NK-92 (cell line): ENCODE measurements around the gene ACAA1.
"Not testable (repeated sequence)": the region's sequence is repeated elsewhere in the genome, so short reads cannot be mapped to it uniquely, and the experiment has no call there.

ENCODE experiments used
- DNase-seq: peaks from one replicate; lab custom pipeline; 2025; ENCODE audit not compliant: unreplicated experiment; lab: John Stamatoyannopoulos, UW

Gene ACAA1, protein sequence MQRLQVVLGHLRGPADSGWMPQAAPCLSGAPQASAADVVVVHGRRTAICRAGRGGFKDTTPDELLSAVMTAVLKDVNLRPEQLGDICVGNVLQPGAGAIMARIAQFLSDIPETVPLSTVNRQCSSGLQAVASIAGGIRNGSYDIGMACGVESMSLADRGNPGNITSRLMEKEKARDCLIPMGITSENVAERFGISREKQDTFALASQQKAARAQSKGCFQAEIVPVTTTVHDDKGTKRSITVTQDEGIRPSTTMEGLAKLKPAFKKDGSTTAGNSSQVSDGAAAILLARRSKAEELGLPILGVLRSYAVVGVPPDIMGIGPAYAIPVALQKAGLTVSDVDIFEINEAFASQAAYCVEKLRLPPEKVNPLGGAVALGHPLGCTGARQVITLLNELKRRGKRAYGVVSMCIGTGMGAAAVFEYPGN

DNA sequence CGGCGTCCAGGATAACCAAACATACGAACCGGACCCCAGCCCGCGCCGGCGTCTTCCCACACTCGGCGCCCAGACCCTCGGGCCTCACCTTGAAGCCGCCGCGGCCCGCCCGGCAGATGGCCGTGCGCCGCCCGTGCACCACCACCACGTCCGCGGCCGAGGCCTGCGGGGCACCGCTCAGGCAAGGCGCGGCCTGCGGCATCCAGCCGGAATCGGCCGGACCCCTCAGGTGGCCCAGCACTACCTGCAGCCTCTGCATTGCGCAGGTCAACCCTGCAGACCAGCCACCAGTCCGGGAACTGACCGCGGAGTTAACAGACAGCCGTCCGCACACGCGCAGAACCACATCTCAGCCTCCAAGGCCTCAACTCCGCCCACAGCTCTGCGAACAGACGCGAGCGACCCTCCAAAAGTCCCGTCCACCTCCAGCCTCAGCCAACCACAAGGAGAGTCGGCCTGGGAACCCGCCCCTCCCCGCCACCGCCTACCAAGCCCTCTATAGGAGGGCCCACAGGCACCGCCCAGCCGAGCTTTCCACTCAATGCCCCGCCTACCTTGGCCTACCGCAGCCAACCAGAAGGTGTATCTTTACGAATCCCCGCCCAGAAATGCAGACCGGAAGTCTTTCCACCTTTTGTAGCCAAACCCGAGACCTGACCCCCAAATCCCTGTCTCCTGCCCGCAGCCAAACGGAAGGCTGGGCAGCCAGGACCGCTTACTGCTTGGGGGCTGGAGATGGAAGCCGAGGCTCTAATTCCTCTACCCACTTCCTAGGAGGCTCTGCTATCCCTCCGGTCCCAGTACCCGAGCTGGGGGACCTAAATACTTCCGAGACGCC lies at the start of gene ACAA1:
TSS of gene ACAA1 (minus strand) at position 351 of the 838 bp plus-strand sequence. CDS start at position 259, 92 bp downstream.
- DNase-seq, result peak; percentile 93

DNA sequence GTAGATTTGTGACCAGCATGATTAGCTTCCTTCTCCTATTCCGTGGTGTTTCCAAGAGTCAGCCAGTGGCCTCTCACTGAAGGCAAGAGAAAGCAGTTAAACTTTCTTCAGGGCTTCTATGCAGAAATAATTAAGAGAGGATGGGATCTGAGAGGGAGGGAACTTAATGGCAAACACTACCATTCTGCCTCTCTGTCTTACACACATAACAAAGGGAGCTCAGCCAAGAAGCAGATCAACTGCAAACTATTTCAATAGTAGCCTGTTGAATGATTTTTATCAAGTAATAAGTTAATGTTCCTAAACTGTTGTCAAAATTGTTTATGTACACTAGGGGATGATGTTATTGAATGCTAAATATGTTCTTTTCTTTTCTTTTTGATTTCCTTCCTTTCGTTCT lies 40.3 kb upstream of the ACAA1 start:
- DNase-seq, result no peak

DNA sequence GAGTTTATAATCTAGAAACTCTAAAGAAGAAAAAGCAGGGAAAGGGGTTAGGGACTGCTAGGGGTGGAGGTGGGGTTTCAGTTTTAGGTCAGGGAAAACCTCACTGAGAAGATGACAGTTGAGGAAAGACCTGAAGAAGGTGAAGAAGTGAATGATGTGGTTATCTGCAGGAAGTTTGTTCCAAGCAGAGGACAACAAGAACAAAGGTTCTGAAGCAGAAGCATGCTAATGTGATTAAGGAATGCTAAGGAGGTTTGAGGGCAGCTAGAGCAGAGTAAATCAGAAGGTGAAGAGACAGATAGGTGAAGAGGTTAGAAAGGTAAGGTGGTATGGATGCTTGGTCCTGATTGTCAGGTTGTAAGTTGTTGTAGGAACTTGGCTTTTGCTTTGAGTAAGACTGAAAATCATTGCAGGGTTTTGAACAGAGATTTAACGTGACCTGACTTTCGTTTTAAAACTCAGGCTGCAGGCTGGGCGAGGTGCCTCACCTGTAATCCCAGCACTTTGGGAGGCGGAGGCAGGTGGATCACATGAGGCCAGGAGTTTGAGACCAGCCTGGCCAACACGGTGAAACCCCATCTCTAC lies 37.0 kb upstream of the ACAA1 start:
- no peak for DNase-seq

DNA sequence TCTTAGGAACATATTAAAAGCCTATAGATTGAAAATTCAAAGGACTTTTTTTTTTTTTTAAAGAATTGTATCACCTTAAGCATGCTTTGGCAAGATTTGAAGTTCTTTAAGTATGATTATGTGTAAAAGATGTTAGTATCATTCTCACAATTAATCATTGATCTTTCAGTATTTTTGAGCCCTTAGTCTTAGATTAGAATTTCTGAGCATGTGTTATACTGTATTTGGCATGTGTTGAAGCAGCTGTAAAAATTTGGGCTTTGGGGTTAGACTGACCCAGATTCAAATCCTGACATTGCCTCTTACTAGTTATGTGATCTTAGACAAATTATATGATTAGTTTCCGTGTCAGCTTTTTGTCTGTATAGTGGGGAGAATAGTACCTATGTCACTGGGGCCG lies 34.7 kb upstream of the ACAA1 start:
- DNase-seq, result no peak

DNA sequence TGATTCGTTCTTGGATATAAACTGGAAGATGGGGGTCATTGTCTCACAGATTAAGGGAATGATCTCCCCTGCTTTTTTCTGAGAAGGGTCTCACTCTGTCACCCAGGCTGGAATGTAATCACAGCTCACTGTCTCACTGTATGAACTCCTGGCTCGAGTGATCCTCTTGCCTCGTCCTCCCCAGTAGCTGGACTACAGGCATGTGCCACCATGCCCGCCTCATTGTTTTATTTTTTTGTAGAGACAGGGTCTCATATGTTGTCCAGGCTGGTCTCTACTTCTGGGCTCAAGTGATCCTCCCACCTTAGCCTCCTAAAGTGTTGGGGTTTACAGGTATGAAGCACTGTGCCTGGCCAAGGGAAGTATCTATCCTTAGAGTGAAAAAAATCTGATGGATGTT lies 33.8 kb upstream of the ACAA1 start:
- DNase-seq, result no peak

DNA sequence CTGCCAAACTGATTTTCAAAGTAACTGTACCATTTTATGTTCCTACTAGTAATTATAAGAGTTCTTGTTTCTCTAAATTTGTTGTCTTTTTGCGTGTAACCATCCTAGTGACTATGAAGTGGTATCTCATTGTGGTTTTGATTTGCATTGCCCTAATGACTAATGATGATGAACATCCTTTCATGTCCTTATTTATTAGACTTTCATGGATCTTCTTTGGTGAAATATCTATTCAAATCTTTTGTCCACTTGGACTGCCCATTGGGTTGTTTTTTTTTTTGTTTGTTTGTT lies 32.0 kb upstream of the ACAA1 start:
- no peak for DNase-seq

DNA sequence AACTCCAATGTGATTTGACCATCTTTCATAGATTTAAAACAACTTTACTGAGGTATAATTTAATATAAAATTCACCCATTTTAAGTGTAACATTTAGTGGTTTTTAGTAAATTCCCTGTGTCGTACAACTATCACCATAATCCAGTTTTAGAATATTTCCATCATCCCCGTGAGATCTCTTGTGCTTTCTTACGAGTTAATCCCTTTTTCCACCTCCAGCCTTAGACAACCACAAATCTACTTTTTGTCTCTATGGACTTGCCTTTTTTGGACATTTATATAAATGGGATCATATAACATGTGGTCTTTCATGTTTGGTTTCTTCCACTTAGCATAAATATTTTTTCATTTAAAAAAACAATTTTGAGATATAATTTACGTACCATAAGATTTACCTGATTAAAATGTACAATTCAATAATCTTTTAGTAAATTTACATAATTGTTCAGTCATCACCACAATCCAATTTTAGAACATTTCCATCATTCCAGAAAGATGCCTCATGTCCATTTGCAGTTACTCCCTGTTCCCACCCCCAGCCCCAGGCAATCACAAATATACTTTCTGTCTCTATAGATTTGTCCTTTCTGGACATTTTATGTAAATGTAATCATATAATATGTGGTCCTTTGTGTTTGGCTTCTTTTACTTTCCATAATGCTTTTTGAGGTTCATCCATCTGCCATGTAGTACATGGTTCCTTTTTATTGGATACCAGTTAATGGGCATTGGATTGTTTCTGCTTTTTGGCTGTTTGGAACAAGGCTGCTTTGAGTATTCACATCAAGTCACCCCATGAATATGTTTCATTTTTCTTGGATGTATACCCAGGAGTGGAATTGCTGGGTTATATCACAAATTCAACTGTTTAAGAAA lies 31.5 kb upstream of the ACAA1 start:
- DNase-seq, result no peak

DNA sequence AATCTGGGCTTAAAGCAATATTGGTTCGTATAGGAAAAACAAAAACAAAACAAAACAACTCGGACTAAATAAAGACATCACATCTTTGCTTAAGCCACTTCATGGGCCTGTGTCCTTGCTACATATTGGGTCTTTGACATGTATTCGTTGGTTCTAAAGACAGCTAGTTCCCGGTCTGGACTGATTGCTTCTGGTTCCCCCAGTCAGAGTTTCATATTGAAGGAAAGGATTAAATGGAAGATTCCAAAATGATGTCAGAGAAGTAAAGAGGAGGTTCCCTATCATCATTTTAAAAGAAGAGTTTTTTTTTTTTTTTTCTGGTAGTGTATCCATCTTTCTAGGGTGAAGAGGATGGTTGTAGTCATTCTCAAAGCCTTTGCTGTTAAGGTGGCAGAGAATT lies 30.7 kb upstream of the ACAA1 start:
- no peak for DNase-seq

DNA sequence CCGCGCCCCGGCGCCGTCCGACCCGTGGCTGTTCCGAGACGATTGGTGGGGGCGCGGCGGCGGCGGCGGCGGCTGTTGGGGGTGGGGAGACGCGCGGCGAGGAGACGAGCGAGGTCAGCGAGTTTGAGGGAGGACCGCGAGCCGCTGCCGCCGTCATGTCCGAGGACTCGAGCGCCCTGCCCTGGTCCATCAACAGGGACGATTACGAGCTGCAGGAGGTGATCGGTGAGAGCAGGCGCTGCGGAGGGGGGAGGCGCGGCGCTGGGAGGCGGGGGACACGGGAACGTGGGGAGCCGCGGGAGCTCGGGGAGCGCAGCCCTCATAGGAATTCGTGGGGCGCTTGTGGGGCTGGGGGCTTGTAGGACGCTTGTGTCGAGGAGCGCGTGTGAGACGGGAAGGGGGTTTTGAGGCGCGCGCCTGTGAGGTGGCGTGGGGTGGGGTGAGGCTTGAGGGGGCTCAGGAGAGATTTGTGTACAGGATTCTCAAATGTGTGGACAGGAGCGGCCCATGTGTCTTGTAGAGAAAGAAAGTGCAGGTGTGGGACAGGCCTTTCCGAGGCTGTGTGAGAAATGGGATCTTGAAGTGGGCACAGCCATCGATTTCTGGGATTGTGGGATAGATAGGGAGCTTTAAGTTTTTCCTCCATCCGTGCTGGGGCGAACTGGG lies 28.9 kb upstream of the ACAA1 start:
- DNase-seq, result no peak

DNA sequence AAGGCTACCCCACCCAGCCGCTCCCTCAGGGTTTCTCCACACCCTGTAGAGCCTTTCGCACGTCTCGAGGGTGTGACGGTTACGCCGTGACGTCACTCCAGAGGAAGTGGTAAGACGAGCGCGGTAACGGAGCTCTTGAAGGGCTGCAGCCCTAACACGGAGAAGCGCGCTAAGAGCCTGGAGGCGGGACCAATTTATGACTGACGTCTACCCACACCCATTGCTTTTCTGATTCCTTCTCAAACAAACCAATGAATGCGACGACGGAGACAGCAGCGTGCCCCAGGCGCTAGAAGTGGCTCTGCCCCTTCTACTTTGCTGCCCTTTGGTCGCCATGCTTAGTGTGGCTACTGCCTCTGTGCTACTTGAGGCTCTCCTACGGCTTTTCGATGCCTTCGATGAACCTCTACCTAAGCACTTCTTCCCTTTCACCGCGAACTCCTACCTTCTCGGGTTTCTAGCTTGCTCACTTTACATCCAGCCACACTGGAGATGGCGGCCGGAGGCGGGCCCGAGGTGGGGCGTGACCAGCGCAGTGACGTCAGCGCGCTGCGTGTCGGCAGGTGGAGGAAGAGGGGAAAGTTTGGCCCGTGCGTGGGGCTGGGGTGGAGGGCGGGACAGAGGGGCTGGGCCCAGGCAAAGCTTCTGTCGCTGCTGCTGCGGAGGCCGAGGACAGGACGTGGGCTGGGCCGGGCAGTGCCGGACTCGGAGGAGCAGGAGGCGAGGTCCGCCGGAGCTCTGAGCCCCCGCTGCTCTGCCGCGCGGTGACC lies 28.2 kb upstream of the ACAA1 start, which contains the start of gene OXSR1:
TSS of gene OXSR1 (plus strand) at position 586 of the 770 bp plus-strand sequence. CDS start 340 bp downstream, outside the sequence.
- DNase-seq, result peak; percentile 82

DNA sequence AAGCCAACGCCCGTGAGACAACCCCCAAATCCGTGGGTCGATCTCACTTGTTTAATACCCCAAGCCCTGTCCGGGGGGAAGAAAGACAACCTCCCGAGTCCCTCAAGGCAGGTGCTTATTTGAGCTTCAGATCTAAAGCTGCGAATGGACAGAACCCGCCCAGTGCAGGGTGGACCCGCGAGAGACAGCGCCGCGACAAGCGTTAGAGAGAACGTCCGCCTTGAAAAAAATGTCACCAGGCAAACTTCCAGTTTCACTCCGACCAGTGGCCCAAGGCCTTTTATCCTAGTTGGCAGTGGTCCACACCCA lies 27.7 kb upstream of the ACAA1 start:
- no peak for DNase-seq

DNA sequence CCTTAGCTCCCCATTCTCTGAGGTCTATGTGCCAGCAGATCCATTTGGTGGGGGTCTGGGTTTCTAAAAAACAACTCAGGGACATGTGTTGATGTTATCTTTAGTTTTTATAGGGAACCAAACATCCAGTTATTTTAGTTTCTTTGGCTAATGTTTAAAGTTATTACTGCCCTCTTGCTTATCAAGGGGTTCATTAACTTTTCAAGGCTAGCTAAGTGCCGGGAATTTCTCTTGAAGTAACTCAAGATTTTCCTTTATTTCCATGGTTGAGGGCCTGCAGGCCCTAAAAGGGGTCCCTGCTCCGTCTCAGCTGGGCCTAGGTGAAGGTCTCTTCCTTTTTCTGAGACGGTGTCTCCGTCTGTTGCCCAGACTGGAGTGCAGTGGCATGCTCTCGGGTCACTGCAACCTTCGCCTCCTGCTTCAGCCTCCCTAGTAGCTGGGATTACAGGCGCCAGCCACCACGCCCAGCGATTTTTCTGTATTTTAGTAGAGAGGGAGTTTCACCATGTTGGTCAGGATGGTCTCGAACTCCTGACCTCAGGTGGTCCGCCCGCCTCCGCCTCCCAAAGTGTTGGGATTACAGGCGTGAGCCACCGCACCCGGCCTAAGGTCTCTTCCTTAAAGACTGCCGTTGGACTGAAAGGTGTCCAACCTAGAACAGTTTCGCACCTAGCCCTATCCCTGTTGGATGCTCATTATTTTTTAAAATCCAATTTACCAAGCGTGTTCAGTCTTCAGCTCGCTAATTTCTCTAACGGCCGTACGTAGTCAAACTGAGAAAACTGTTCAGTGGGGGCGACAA lies 27.1 kb upstream of the ACAA1 start:
- DNase-seq, result no peak

DNA sequence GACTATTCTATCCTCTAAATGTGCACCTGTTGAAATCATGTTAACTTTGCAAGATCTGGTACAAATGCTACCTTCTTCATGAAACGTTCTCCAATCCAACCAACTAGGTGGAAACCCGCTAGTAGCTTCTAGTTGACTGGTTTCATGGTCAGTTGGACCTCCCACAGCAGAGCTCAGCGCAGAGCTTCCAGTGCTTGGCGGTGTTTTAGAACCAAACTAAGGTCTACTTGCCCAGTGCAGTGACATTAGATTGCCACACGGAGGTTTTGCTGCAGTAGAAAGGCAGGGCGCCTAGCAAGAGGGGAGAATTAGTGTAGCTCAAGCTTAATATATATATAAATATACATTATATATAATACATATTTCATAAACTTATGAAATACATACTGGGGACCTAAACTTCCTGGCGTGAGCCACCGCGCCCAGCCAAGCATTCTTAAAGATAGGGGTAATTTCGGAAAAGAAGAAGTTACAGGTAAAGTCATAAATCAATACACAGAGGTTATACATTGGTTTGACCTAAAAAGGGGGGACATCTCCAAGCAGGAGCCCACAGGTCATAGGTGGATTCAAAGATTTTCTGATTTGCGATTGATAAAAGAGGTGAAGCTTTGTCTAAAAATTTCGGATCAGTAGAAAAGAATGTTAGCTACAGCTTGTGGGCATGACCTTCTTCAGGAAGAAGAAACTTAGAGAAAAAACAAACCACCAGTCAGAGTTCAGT lies 26.4 kb upstream of the ACAA1 start:
- DNase-seq, result no peak

DNA sequence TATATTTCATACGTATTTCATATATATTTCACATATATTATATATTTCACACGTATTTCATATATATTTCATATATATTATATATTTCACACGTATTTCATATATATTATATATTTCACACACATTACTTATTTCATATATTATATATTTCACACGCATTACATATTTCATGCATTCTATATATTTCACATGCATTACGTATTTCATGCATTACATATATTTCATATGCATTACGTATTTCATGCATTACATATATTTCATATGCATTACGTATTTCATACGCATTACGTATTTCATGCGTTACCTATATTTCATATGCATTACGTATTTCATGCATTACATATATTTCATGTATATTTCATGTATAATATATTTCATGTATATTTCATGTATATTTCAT lies 23.8 kb upstream of the ACAA1 start:
- not testable (repeated sequence) for DNase-seq

DNA sequence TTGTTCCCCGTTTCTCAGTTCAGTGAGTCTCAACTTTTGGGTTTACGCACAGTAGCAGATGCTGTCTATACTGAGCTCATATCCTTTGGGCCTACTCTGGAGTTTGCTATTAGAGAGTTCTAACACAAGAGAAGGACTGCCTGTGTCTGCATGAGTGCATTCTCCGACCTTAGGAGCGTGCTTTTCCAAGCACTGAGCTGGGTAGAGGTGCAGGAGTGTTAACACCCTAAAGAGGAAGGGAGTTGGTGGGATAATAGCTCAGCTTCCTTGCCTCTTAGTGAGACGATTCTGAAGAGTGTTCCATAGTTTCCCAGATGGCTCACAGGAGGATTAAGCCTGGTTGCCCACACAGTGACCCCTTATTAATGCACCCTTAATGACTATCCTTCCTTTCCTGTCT lies 21.5 kb upstream of the ACAA1 start:
- no peak for DNase-seq

DNA sequence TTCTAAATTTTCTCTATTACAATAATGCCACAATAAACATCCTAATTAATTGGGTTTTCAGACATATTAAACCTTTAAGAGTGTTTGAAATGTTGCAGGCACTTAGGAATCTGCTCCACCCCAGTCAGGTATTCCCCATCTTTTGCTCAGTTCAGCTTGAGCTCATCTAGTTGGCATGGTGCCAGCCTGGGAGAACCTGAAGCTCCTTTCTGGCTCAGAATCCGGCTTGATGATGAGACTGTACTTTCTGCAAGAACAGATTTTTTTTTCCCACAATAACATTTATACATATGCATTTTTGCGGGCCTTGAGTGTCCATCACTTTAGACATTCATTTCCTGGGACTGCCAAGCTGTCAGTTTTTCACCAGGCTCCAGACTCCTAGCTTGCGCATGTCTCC lies 20.7 kb upstream of the ACAA1 start:
- no peak for DNase-seq

DNA sequence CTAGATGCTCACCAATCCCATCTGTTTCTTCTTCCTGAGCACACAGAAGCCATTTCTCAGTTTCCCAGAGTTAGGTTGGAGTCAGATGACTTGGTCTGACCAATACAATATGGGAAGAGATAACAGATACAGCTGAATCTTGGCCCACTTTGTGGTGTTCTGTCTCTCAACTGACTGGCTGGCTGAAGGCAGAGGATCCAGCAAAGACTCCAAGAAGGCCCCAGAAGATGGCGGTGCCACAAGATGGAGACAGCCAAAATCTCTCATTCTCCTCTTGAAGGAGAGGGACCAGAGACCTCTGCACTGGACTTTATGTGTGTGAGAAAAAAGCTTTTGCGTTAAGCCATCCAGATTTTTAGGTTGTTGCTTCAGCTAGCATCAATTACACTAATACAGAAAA lies 20.2 kb upstream of the ACAA1 start:
- no peak for DNase-seq

DNA sequence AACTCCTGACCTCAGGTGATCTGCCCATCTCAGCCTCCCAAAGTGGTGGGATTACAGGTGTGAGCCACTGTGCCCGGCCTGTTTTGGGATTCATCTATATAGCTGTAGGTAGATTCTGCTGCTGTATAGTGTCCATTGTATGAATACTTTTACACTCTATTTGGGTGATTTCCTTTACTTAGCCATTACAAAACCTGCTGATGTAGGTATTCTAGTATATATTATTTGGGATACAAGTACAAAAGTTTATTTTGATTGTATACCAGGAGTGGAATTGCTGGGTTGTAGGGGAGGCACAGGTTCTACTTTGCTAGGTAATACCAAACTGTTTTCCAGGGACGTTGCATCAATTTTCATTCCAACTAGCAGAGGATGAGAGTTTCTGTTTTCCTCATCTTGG lies 18.9 kb upstream of the ACAA1 start:
- DNase-seq, result no peak
